Measurements from ENCODE around the gene GULP1. TPM values are rescaled to one million over a fixed set of nuclear protein-coding genes. Genes with fewer than 3 reads are reported as not detected.

The GULP1 gene
- total and polyA plus RNA-seq, 10 of the 15 experiments (the other 5 are each of a cell fraction or from before 2014, with no cell fraction given), result 0.02 to 1.3 (median 0.15) TPM; not detected in 5

DNA sequence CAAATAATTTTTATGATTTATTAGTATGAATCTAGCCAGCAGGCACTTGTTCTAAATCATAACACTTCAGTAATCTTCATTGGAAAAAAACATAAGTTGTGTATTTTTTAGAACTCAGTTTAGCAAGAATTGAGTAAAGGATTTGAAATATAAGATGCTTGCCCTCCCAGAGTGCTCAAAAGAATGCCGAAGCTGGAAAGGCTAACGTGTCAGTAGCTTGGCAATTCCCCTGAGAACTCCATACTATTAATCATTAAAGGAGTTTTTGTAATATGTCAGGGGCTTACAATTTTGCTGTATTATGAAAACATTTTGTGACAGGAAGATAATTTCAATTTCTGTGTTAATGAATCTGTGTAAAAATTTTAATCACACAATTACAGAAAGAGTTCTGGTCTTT, 122.7 kb downstream of the GULP1 start:
- SMC1A ChIA-PET (ENCODE audit: uncharacterized antibody, unreplicated experiment), result no interaction called here

More for the DNA sequence above, 122.7 kb downstream of the GULP1 start:
- DNase-seq (ENCODE audit: low read depth, low spot score) (no peak), FAIRE-seq (no peak), ATAC-seq (no peak)
- H3K4me1 ChIP-seq (ENCODE audit: control insufficient read depth, insufficient read depth, low read length), result no peaks in the 10 kb centered on the region
- H3K4me3 ChIP-seq, result no peak overlapping the region
- in situ Hi-C loops (cut with MboI) (no loop called here), intact Hi-C loops (cut with micrococcal nuclease; ENCODE audit: unreplicated experiment) (no loop called here)
- H4K20me1 ChIP-seq (ENCODE audit: control insufficient read depth, insufficient read depth), result no peaks in the 10 kb centered on the region
- no peaks in the 10 kb centered on the region for H3K9me3 ChIP-seq (replicated peaks; ENCODE audit: control insufficient read depth, insufficient read depth, low read length)
- ChIA-PET RAD21 (ENCODE audit: unreplicated experiment) (no interaction called here), CTCF (no interaction called here), POLR2A (interaction anchor here (0.7 kb wide), 1 partner anchor 151 kb away, joined by 7 read pairs; no protein-coding TSS in a partner anchor)
- no peak overlapping the region for H3K27ac ChIP-seq (ENCODE audit: control insufficient read depth, insufficient read depth)
- WGBS (ENCODE audit: insufficient coverage, insufficient replicate concordance, low lambda C conversion rate, missing lambda C conversion rate), result 19% methylated on average over 2 of the region's 2 CpGs
- TF ChIP-seq SMAD1 (IDR thresholded peaks at IDR 0.05; ENCODE audit: low read depth, partially characterized antibody), result no peak
- no peak for TF ChIP-seq SREBF1 (IDR thresholded peaks at IDR 0.05; ENCODE audit: low read length)
- no peak for TF ChIP-seq WRNIP1 (IDR thresholded peaks at IDR 0.05; ENCODE audit: borderline replicate concordance, low read depth, low read length)
- TF ChIP-seq, protein P1, sequence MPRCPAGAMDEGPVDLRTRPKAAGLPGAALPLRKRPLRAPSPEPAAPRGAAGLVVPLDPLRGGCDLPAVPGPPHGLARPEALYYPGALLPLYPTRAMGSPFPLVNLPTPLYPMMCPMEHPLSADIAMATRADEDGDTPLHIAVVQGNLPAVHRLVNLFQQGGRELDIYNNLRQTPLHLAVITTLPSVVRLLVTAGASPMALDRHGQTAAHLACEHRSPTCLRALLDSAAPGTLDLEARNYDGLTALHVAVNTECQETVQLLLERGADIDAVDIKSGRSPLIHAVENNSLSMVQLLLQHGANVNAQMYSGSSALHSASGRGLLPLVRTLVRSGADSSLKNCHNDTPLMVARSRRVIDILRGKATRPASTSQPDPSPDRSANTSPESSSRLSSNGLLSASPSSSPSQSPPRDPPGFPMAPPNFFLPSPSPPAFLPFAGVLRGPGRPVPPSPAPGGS (IDR thresholded peaks at IDR 0.05; ENCODE audit: borderline replicate concordance, insufficient read depth, low read depth, low read length, poor library complexity, severe bottlenecking), result no peak
- TF ChIP-seq SP1 (IDR thresholded peaks at IDR 0.05; ENCODE audit: low read depth, low read length), result no peak
- no peak for TF ChIP-seq POLR2AphosphoS2 (IDR thresholded peaks at IDR 0.05; ENCODE audit: low read depth, low read length)
- TF ChIP-seq, protein P2, sequence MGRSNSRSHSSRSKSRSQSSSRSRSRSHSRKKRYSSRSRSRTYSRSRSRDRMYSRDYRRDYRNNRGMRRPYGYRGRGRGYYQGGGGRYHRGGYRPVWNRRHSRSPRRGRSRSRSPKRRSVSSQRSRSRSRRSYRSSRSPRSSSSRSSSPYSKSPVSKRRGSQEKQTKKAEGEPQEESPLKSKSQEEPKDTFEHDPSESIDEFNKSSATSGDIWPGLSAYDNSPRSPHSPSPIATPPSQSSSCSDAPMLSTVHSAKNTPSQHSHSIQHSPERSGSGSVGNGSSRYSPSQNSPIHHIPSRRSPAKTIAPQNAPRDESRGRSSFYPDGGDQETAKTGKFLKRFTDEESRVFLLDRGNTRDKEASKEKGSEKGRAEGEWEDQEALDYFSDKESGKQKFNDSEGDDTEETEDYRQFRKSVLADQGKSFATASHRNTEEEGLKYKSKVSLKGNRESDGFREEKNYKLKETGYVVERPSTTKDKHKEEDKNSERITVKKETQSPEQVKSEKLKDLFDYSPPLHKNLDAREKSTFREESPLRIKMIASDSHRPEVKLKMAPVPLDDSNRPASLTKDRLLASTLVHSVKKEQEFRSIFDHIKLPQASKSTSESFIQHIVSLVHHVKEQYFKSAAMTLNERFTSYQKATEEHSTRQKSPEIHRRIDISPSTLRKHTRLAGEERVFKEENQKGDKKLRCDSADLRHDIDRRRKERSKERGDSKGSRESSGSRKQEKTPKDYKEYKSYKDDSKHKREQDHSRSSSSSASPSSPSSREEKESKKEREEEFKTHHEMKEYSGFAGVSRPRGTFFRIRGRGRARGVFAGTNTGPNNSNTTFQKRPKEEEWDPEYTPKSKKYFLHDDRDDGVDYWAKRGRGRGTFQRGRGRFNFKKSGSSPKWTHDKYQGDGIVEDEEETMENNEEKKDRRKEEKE (IDR thresholded peaks at IDR 0.05), result no peak
- TF ChIP-seq TARDBP (IDR thresholded peaks at IDR 0.05; ENCODE audit: borderline replicate concordance), result no peak
- TF ChIP-seq YBX1 (IDR thresholded peaks at IDR 0.05), result no peak
- no peak for TF ChIP-seq KDM1A (IDR thresholded peaks at IDR 0.05; ENCODE audit: borderline replicate concordance)
- no peak for TF ChIP-seq BRCA1 (IDR thresholded peaks at IDR 0.05; ENCODE audit: low read depth, low read length)
- TF ChIP-seq HCFC1 (IDR thresholded peaks at IDR 0.05; ENCODE audit: low read length), result no peak
- TF ChIP-seq MTA2 (IDR thresholded peaks at IDR 0.05; ENCODE audit: low read depth), result no peak
- no peak for TF ChIP-seq SMAD5 (IDR thresholded peaks at IDR 0.05; ENCODE audit: low read depth)
- no peak for TF ChIP-seq ESRRA (IDR thresholded peaks at IDR 0.05; ENCODE audit: low read length)
- TF ChIP-seq, protein P3, sequence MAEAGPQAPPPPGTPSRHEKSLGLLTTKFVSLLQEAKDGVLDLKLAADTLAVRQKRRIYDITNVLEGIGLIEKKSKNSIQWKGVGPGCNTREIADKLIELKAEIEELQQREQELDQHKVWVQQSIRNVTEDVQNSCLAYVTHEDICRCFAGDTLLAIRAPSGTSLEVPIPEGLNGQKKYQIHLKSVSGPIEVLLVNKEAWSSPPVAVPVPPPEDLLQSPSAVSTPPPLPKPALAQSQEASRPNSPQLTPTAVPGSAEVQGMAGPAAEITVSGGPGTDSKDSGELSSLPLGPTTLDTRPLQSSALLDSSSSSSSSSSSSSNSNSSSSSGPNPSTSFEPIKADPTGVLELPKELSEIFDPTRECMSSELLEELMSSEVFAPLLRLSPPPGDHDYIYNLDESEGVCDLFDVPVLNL (IDR thresholded peaks at IDR 0.05; ENCODE audit: low read depth, low read length), result no peak
- no peak for TF ChIP-seq NR2C1 (IDR thresholded peaks at IDR 0.05)
- H3K27me3 ChIP-seq (replicated peaks in 1 of 2; ENCODE audit: control insufficient read depth in 2 of 2, insufficient read depth in 2 of 2, low read length in 1 of 2), result no peaks in the 10 kb centered on the region
- no peak overlapping the region for H3K4me2 ChIP-seq (ENCODE audit: control insufficient read depth, insufficient read depth)
- H3K9ac ChIP-seq (ENCODE audit: control insufficient read depth, insufficient read depth, low read length), result no peak overlapping the region
- H2AFZ ChIP-seq (ENCODE audit: control insufficient read depth, low read depth, low read length), result no peak overlapping the region
- BruUV-seq (replicated peaks), result no TSS peak
- no peaks in the 10 kb centered on the region for H3K79me2 ChIP-seq (ENCODE audit: control insufficient read depth, insufficient read depth, low read length)
- no peaks in the 10 kb centered on the region for H3K36me3 ChIP-seq (ENCODE audit: control insufficient read depth in 2 of 2, insufficient read depth in 2 of 2, low read length in 1 of 2)
